ENCODE data around the gene SLC38A7.
A peak's percentile ranks its signal among the peaks of the same experiment; 100 is the strongest.
"Not testable (repeated sequence)": the region's sequence is repeated elsewhere in the genome, so short reads cannot be mapped to it uniquely, and the experiment has no call there.

The SLC38A7 gene

GRCh38 chr16:58684354-58685083 is at the start of gene SLC38A7:
TSS of gene SLC38A7 (minus strand) at chr16:58684770. CDS start at chr16:58680126, 4,644 bp downstream.
- peak; percentile 9 for DNase-seq

GRCh38 chr16:58733671-58734458 is 49.3 kb upstream of the SLC38A7 start, which contains the start of gene GOT2:
TSS of gene GOT2 (minus strand) at chr16:58734316. CDS start at chr16:58734228, 88 bp downstream.
- DNase-seq, result peak; percentile 52

- DNase-seq, result no peak
These were observed 48.7 kb upstream of the SLC38A7 start for GRCh38 chr16:58733248-58733670.

GRCh38 chr16:58732545-58733247 is 48.1 kb upstream of the SLC38A7 start:
- DNase-seq, result no peak

- no peak for DNase-seq
These were observed 46.3 kb upstream of the SLC38A7 start for GRCh38 chr16:58730724-58731370.

- DNase-seq, result no peak
These were observed 43.4 kb upstream of the SLC38A7 start for GRCh38 chr16:58727796-58728568.

GRCh38 chr16:58727028-58727781 is 42.6 kb upstream of the SLC38A7 start:
- DNase-seq, result no peak

GRCh38 chr16:58723109-58723508 is 38.5 kb upstream of the SLC38A7 start:
- DNase-seq, result no peak

- DNase-seq, result no peak
These were observed 33.4 kb upstream of the SLC38A7 start for GRCh38 chr16:58717994-58718393.

- no peak for DNase-seq
These were observed 31.9 kb upstream of the SLC38A7 start for GRCh38 chr16:58716468-58716867.

GRCh38 chr16:58713742-58714141 is 29.2 kb upstream of the SLC38A7 start:
- DNase-seq, result no peak

- no peak for DNase-seq
These were observed 24.8 kb upstream of the SLC38A7 start for GRCh38 chr16:58709333-58709732.

GRCh38 chr16:58699151-58699550 is 14.6 kb upstream of the SLC38A7 start:
- no peak for DNase-seq

- DNase-seq, result no peak
These were observed 10.8 kb upstream of the SLC38A7 start for GRCh38 chr16:58695368-58695767.

GRCh38 chr16:58692450-58692849 is 7.9 kb upstream of the SLC38A7 start:
- DNase-seq, result no peak

GRCh38 chr16:58686985-58687706 is 2.6 kb upstream of the SLC38A7 start:
- DNase-seq, result not testable (repeated sequence)

- no peak for DNase-seq
These were observed 497 bp upstream of the SLC38A7 start for GRCh38 chr16:58685084-58685449.

GRCh38 chr16:58684001-58684353 is 593 bp downstream of the SLC38A7 start:
- no peak for DNase-seq

- DNase-seq, result no peak
These were observed 4.8 kb downstream of the SLC38A7 start for GRCh38 chr16:58679763-58680162.

GRCh38 chr16:58678716-58679115 is 5.9 kb downstream of the SLC38A7 start:
- DNase-seq, result no peak

GRCh38 chr16:58678269-58678668 is 6.3 kb downstream of the SLC38A7 start:
- DNase-seq, result no peak
